Breast epithelium (tissue), 3 donors: ENCODE data around the gene ID3.

ENCODE experiments used
- POLR2A ChIP-seq: fragments of 450-650 bp; IDR thresholded peaks from one replicate; pipeline ENCODE4 v1.6.1; 2016; ENCODE audit warnings: antibody characterized with exemption, mild to moderate bottlenecking, moderate library complexity
- POLR2AphosphoS5 ChIP-seq, 3 donors: sonication (generic); formaldehyde crosslinking; IDR thresholded peaks; one replicate each; pipeline ENCODE4 v1.6.1; 2017; ENCODE audit warnings: antibody characterized with exemption in 3 of 3
- TF ChIP-seq, protein P1 (sequence below), 3 donors: fragments of 450-650 bp; IDR thresholded peaks; one replicate each; pipeline ENCODE4 v1.5.1; 2016 to 2017; ENCODE audit warnings: antibody characterized with exemption in 3 of 3, mild to moderate bottlenecking in 3 of 3, moderate library complexity in 3 of 3

DNA sequence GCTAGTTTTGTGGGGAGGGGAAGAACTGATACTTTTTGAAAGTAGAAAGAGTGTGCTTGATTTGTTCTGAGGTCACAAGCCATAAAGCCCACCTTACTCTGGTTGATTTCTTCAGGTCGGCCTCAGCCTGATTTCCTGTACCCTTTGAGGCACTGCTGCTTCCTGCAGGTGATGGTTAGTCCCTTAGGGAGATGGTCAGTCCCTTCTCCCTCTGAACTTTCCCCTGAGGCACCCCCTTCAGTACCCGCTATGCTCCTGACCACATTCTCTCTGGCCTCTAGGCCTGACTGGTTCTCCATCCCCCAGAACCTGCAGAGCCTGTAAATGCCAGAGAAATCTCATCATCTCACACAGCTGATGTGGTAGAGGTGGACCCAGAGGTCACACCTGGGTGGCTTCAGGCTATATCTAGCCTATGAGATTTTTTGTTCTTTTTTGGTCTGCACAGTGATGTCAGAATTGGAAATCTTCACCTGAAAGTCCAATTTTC, 15.0 kb upstream of the ID3 start:
- no peak for TF ChIP-seq POLR2A
- TF ChIP-seq, protein P1, sequence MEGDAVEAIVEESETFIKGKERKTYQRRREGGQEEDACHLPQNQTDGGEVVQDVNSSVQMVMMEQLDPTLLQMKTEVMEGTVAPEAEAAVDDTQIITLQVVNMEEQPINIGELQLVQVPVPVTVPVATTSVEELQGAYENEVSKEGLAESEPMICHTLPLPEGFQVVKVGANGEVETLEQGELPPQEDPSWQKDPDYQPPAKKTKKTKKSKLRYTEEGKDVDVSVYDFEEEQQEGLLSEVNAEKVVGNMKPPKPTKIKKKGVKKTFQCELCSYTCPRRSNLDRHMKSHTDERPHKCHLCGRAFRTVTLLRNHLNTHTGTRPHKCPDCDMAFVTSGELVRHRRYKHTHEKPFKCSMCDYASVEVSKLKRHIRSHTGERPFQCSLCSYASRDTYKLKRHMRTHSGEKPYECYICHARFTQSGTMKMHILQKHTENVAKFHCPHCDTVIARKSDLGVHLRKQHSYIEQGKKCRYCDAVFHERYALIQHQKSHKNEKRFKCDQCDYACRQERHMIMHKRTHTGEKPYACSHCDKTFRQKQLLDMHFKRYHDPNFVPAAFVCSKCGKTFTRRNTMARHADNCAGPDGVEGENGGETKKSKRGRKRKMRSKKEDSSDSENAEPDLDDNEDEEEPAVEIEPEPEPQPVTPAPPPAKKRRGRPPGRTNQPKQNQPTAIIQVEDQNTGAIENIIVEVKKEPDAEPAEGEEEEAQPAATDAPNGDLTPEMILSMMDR (IDR thresholded peaks at IDR 0.05) = no peak
- TF ChIP-seq POLR2AphosphoS5 (IDR thresholded peaks at IDR 0.05) = no peak
